Heart left ventricle (tissue), 16 donors: ENCODE results near the gene FAM114A1. TPM values are rescaled to one million over a fixed set of nuclear protein-coding genes. Genes with fewer than 3 reads are reported as not detected.

Source experiments
- ATAC-seq, 4 donors: fragments of 200-7000 bp; cut with Tn5 transposase; one replicate each; pipeline ENCODE4 v1.9.1; 2020 to 2022; ENCODE audit warnings: moderate library complexity in 4 of 4, mild to moderate bottlenecking in 3 of 4, moderate number of reproducible peaks in 1 of 4
- DNase-seq, 5 donors: peaks; one replicate each; pipeline ENCODE4 v3.0.0-alpha.2; 2020
- H3K27ac ChIP-seq, 12 donors: fragments of 200-600 bp; sonication (generic) in 4 of 12; one replicate each; pipeline versions ENCODE4 v1.5.0 to v1.8.0; 2016 to 2022; ENCODE audit warnings: mild to moderate bottlenecking in 2 of 12
- H3K27me3 ChIP-seq, 9 donors: fragments of 200-600 bp; sonication (generic) in 2 of 9; one replicate each; pipeline versions ENCODE4 v1.5.1 to v1.8.0; 2016 to 2022; ENCODE audit warnings: mild to moderate bottlenecking in 3 of 9
- H3K36me3 ChIP-seq, 9 donors: fragments of 200-600 bp; sonication (generic) in 2 of 9; one replicate each; pipeline versions ENCODE4 v1.5.0 to v1.8.0; 2018 to 2022; ENCODE audit warnings: mild to moderate bottlenecking in 2 of 9
- H3K4me1 ChIP-seq, 12 donors: fragments of 200-600 bp; sonication (generic) in 4 of 12; one replicate each; pipeline versions ENCODE4 v1.5.0 to v1.8.0; 2016 to 2022; ENCODE audit warnings: mild to moderate bottlenecking in 3 of 12
- H3K4me3 ChIP-seq, 12 donors: fragments of 200-600 bp; sonication (generic) in 4 of 12; one replicate each; pipeline versions ENCODE4 v1.5.0 to v1.8.0; 2017 to 2022; ENCODE audit warnings: mild to moderate bottlenecking in 9 of 12, moderate library complexity in 4 of 12
- H3K9me3 ChIP-seq, 12 donors: fragments of 200-600 bp; sonication (generic) in 4 of 12; one replicate each; pipeline versions ENCODE4 v1.5.0 to v1.8.0; 2016 to 2022; ENCODE audit warnings: mild to moderate bottlenecking in 1 of 12
- CTCF ChIP-seq, 12 donors: fragments of 200-600 bp; sonication (generic) in 4 of 12; IDR thresholded peaks; one replicate each; pipeline versions ENCODE4 v1.5.0 to v1.8.0; 2018 to 2022; ENCODE audit warnings: antibody characterized with exemption in 12 of 12, mild to moderate bottlenecking in 5 of 12
- POLR2A ChIP-seq, 2 donors: fragments of 450-650 bp; IDR thresholded peaks; one replicate each; pipeline ENCODE4 v1.6.1; 2017; ENCODE audit warnings: antibody characterized with exemption in 2 of 2, mild to moderate bottlenecking in 2 of 2, moderate library complexity in 2 of 2
- WGBS, 4 donors: extraction: QIAGEN DNeasy Blood & Tissue Kit in 2 of 4; methylation state at CpG; one replicate each; pipeline versions ENCODE4 v1.1.5 to v1.1.7; 2013 to 2018; 5-methylcytosine and 5-hydroxymethylcytosine counted together
- intact Hi-C, 10 donors: fragments of 100-400 bp; cut with DNase I; formaldehyde crosslinking; loops; one replicate each; pipeline versions ENCODE4 v1.11.1 to v1.14.2; 2022
- polyA plus RNA-seq, 2 donors: library from polyadenylated mRNA; stranded (reverse); fragments of 200-250 nt; gene quantifications; one replicate each; pipeline ENCODE4 v1.2.3, GENCODE V29; 2013
- total RNA-seq, 9 donors: library from RNA; depleted of rRNA in 2 of 9; stranded (reverse); fragments of >200 nt in 2 of 9; fragmentation: NEBNext Ultra II Directional in 3 of 9; extraction: Animal tissue kit (Norgen Biotek cat#: 25700) in 3 of 9; gene quantifications; one replicate each; pipeline versions ENCODE4 v1.1.0 to v1.2.4, GENCODE V29; 2016 to 2023
- donor health status: ischemic (EF 13 %, LVEDD 7.1; RV severe dilation, severe dysfunction).
- donor health status: healthy with polysubstance abuse.
- donor health status: DM: no; HTN: yes; CAD: no.
- donor health status: DM: no; HTN: no; CAD: no.
- donor health status: ischemic (EF 25% LVEDD 6.9; RV normal size, moderate dysfunction).
- donor health status: ischemic (EF 25% LVEDD 5.7; RV mildly dilated, moderate dysfunction).
- donor health status: healthy.
- donor health status: DM: yes; HTN: yes; CAD: no.
- donor health status: ischemic (EF 35%, LVEDD 5.7; RV mildly dilated, moderate dysfunction).
- donor health status: nonischemic (EF 11% LVEDD 7.7; RV severe dilation, severe dysfunction).
- donor health status: DM: yes; HTN: yes; CAD: no.
- donor health status: PGD.
- donor health status: ischemic (EF 29% LVEDD 5.4; RV normal size, mild dysfunction).
- donor health status: nonischemic (EF 23%, LVEDD 6.1; RV moderate dilation, normal function).

Gene FAM114A1
- total and polyA plus RNA-seq, 11 donors, result 6.0 to 41.5 (median 23.2) TPM

- intact Hi-C loops, result loop anchor here in 1 of 10 donors (10.0 kb wide), 1 partner anchor 81 kb away; no protein-coding TSS in a partner anchor
- Histone ChIP-seq H3K4me1 (peaks cover 0 to 4% (median 0%) of the 10 kb centered on the region in 12 donors), H3K27ac (no peak overlapping the region), H3K4me3 (no peak overlapping the region), H3K36me3 (no peaks in the 10 kb centered on the region), H3K9me3 (peaks cover 0 to 2% (median 0%) of the 10 kb centered on the region in 12 donors), H3K27me3 (no peaks in the 10 kb centered on the region)
- ATAC-seq, result no peak
- no peak for TF ChIP-seq POLR2A (IDR thresholded peaks at IDR 0.05)
- TF ChIP-seq CTCF (IDR thresholded peaks at IDR 0.05), result no peak
- WGBS, 4 donors, result 78 to 99% (median 85%) methylated on average over 3 of the region's 3 CpGs
- DNase-seq, result no peak
These were observed 21.6 kb upstream of the FAM114A1 start for GRCh38 chr4:38846015-38846414.

GRCh38 chr4:38855466-38855865 lies 12.1 kb upstream of the FAM114A1 start:
- Histone ChIP-seq H3K9me3 (peaks cover 0 to 7% (median 0%) of the 10 kb centered on the region in 12 donors), H3K27ac (peak overlapping the region in 3 of 12 donors; percentile 0 to 92 (median 55)), H3K4me1 (peaks cover 0 to 45% (median 0%) of the 10 kb centered on the region in 12 donors), H3K4me3 (peak overlapping the region in 6 of 12 donors; percentile 20 to 57 (median 42)), H3K27me3 (no peaks in the 10 kb centered on the region), H3K36me3 (no peaks in the 10 kb centered on the region)
- ATAC-seq, result no peak
- WGBS, 4 donors, result 81 to 91% (median 89%) methylated on average over 5 of the region's 5 CpGs
- no peak for DNase-seq
- no peak for TF ChIP-seq POLR2A (IDR thresholded peaks at IDR 0.05)
- intact Hi-C loops, result loop anchor here in 6 of 10 donors (5.0 to 10.0 kb wide), 3 partner anchors 93 to 681 kb away; no protein-coding TSS in a partner anchor

GRCh38 chr4:38856046-38856445 lies 11.6 kb upstream of the FAM114A1 start:
- 62 to 64% (median 63%) methylated on average over 4 of the region's 4 CpGs for WGBS, 4 donors
- H3K27me3 ChIP-seq, result no peaks in the 10 kb centered on the region
- DNase-seq (no peak), ATAC-seq (no peak)
- H3K4me1 ChIP-seq, result peaks cover 0 to 45% (median 0%) of the 10 kb centered on the region in 12 donors
- peak overlapping the region in 9 of 12 donors; percentile 12 to 57 (median 29) for H3K4me3 ChIP-seq
- H3K9me3 ChIP-seq, result peaks cover 0 to 7% (median 0%) of the 10 kb centered on the region in 12 donors
- peak overlapping the region in 6 of 12 donors; percentile 24 to 92 (median 52) for H3K27ac ChIP-seq
- intact Hi-C loops, result loop anchor here in 8 of 10 donors (1.0 to 10.0 kb wide), 6 partner anchors 94 to 681 kb away; no protein-coding TSS in a partner anchor
- no peaks in the 10 kb centered on the region for H3K36me3 ChIP-seq
- no peak for TF ChIP-seq CTCF (IDR thresholded peaks at IDR 0.05)
- TF ChIP-seq POLR2A (IDR thresholded peaks at IDR 0.05), result no peak

- peak within 1 kb of the TSS; percentile 1 to 92 (median 56) for H3K27ac ChIP-seq
- peak within 1 kb of the TSS in 9 of 12 donors; percentile 12 to 57 (median 29) for H3K4me3 ChIP-seq
- 13 to 29% (median 21%) methylated on average over 8 of the region's 8 CpGs for WGBS, 4 donors
- H3K27me3 ChIP-seq, result no peaks in the 10 kb centered on the region
- H3K36me3 ChIP-seq, result no peaks in the 10 kb centered on the region
- DNase-seq (peak in 2 of 5 donors; percentile 33 to 39), ATAC-seq (peak in 2 of 4 donors; percentile 40 to 47)
- peaks cover 0 to 45% (median 0%) of the 10 kb centered on the region in 12 donors for H3K4me1 ChIP-seq
- H3K9me3 ChIP-seq, result peaks cover 0 to 5% (median 0%) of the 10 kb centered on the region in 12 donors
- intact Hi-C loops, result loop anchor here in 8 of 10 donors (1.0 to 10.0 kb wide), 6 partner anchors 94 to 682 kb away; no protein-coding TSS in a partner anchor
- TF ChIP-seq CTCF (IDR thresholded peaks at IDR 0.05), result peak; percentile 58 to 92 (median 74)
- no peak for TF ChIP-seq POLR2A (IDR thresholded peaks at IDR 0.05)
These were observed 10.9 kb upstream of the FAM114A1 start, which contains the start of gene TLR6 for GRCh38 chr4:38856524-38857337. Gene TLR6, minus strand, starts transcription at chr4:38856817. Its CDS starts 27,344 bp downstream, at chr4:38829473.
